HCT116 (cell line): ENCODE data around the gene GRK2. TPM values are rescaled to one million over a fixed set of nuclear protein-coding genes. Genes with fewer than 3 reads are reported as not detected.

Experiments used
- ATAC-seq: fragments of 200-7000 bp; cut with Tn5 transposase; 2 replicates; pipeline ENCODE4 v1.9.1; 2020; ENCODE audit warnings: mild to moderate bottlenecking, moderate library complexity
- BruUV-seq: library from RNA; stranded (reverse); fragments of 400-500 nt; replicated peaks from 2 replicates; lab custom pipeline; 2021; lab: Mats Ljungman, UMichigan
- CTCF ChIA-PET: fragments of 300-600 bp; sonication (Branson Sonifier 250); formaldehyde crosslinking; loops from one replicate; lab custom pipeline; 2021; ENCODE audit warnings: antibody characterized with exemption; lab: Charles Lee
- POLR2A ChIA-PET: fragments of 300-600, 350-600 bp; sonication (Branson Sonifier 250); formaldehyde crosslinking; loops from one replicate; lab custom pipeline; 2021; ENCODE audit warnings: antibody characterized with exemption; lab: Charles Lee
- RAD21 ChIA-PET, 2 experiments: fragments of 300-600 bp; sonication (Branson Sonifier 250); formaldehyde crosslinking; loops; one replicate each; lab custom pipeline; 2023; ENCODE audit warnings: low total read pairs in 2 of 2; ENCODE audit not compliant: uncharacterized antibody in 2 of 2, unreplicated experiment in 2 of 2, low non-redundant PET in 1 of 2; lab: Charles Lee
- DNase-seq: peaks from one replicate; pipeline ENCODE4 v3.0.0-alpha.2; 2010; ENCODE audit warnings: low read depth, low spot score
- H2AFZ ChIP-seq: fragments of 200-600 bp; shearing (Covaris generic), sonication (generic); 2 replicates; pipeline ENCODE4 v1.6.1; 2017; ENCODE audit warnings: low read depth, mixed run types, mixed read lengths, antibody characterized with exemption, low read length; ENCODE audit not compliant: poor library complexity, severe bottlenecking
- H3K27ac ChIP-seq: 2 replicates; pipeline ENCODE4 v1.5.1; 2012; ENCODE audit warnings: low read depth, low read length
- H3K27me3 ChIP-seq: fragments of 200-600 bp; sonication (generic); 2 replicates; pipeline ENCODE4 v1.6.1; 2016; ENCODE audit warnings: mixed run types, low read length, mixed read lengths; ENCODE audit not compliant: insufficient read depth
- H3K36me3 ChIP-seq, 2 experiments: fragments of 200-500 bp in 1 of 2; fragments of 200-600 bp in 1 of 2; sonication (Bioruptor generic) in 1 of 2; sonication (generic) in 1 of 2; 2 replicates each; pipeline versions ENCODE4 v1.5.1 to v1.6.1; 2014 to 2016; ENCODE audit warnings: low read length in 2 of 2, inconsistent platforms in 1 of 2, mixed read lengths in 1 of 2, mixed run types in 1 of 2; ENCODE audit not compliant: insufficient read depth in 2 of 2, control insufficient read depth in 1 of 2
- H3K4me1 ChIP-seq, 2 experiments: fragments of 200-600 bp in 1 of 2; sonication (generic) in 1 of 2; 2 replicates each; pipeline versions ENCODE4 v1.5.1 to v1.6.1; 2012 to 2017; ENCODE audit warnings: low read length in 2 of 2, inconsistent platforms in 1 of 2, mild to moderate bottlenecking in 1 of 2, mixed read lengths in 1 of 2, mixed run types in 1 of 2, moderate library complexity in 1 of 2; ENCODE audit not compliant: insufficient read depth in 2 of 2, control insufficient read depth in 1 of 2
- H3K4me2 ChIP-seq: fragments of 200-600 bp; sonication (generic); 2 replicates; pipeline ENCODE4 v1.6.1; 2017; ENCODE audit warnings: mixed run types, low read length, mixed read lengths
- H3K4me3 ChIP-seq, 2 experiments: fragments of 200-600 bp in 1 of 2; sonication (generic) in 1 of 2; replicated peaks in 1 of 2; 2 replicates each; pipeline ENCODE4 v1.5.1; 2011 to 2016; ENCODE audit warnings: low read length in 2 of 2, control low read depth in 1 of 2, low read depth in 1 of 2, mild to moderate bottlenecking in 1 of 2, mixed read lengths in 1 of 2, mixed run types in 1 of 2
- H3K79me2 ChIP-seq: fragments of 200-600 bp; sonication (generic); 2 replicates; pipeline ENCODE4 v1.6.1; 2017; ENCODE audit warnings: mild to moderate bottlenecking, mixed run types, low read length, moderate library complexity, mixed read lengths; ENCODE audit not compliant: insufficient read depth
- H3K9ac ChIP-seq: fragments of 200-600 bp; sonication (generic); 2 replicates; pipeline ENCODE4 v1.6.1; 2016; ENCODE audit warnings: low read length, mixed read lengths
- H3K9me2 ChIP-seq: fragments of 200-600 bp; sonication (generic), shearing (Covaris generic); 2 replicates; pipeline ENCODE4 v1.6.1; 2017; ENCODE audit warnings: mixed run types, mild to moderate bottlenecking, moderate library complexity; ENCODE audit not compliant: insufficient read depth
- H3K9me3 ChIP-seq, 2 experiments: fragments of 200-500 bp in 1 of 2; fragments of 200-600 bp in 1 of 2; sonication (Bioruptor generic) in 1 of 2; sonication (generic) in 1 of 2; 2 replicates each; pipeline ENCODE4 v1.6.1; 2014 to 2017; ENCODE audit warnings: low read length in 2 of 2, mixed read lengths in 2 of 2, inconsistent platforms in 1 of 2, low read depth in 1 of 2, mild to moderate bottlenecking in 1 of 2, mixed run types in 1 of 2, moderate library complexity in 1 of 2; ENCODE audit not compliant: control insufficient read depth in 1 of 2, insufficient read depth in 1 of 2
- H4K20me1 ChIP-seq: fragments of 200-600 bp; sonication (generic), shearing (Covaris generic); 2 replicates; pipeline ENCODE4 v1.6.1; 2017; ENCODE audit warnings: mixed run types, mild to moderate bottlenecking, moderate library complexity; ENCODE audit not compliant: insufficient read depth
- CBX3 ChIP-seq: IDR thresholded peaks from 2 replicates; pipeline ENCODE4 v1.6.1; 2012; ENCODE audit warnings: low read depth
- EGR1 ChIP-seq: IDR thresholded peaks from 2 replicates; pipeline ENCODE4 v1.6.1; 2012; ENCODE audit warnings: low read depth
- EZH2 ChIP-seq: fragments of 200-600 bp; sonication (generic); IDR thresholded peaks from 2 replicates; pipeline ENCODE4 v1.6.1; 2017; ENCODE audit warnings: antibody characterized with exemption, mixed run types
- EZH2phosphoT487 ChIP-seq: fragments of 200-600 bp; IDR thresholded peaks from 2 replicates; pipeline ENCODE4 v1.6.1; 2018; ENCODE audit warnings: antibody characterized with exemption, borderline replicate concordance
- JUND ChIP-seq: IDR thresholded peaks from 2 replicates; pipeline ENCODE4 v1.6.1; 2012
- POLR2A ChIP-seq: IDR thresholded peaks from 2 replicates; pipeline ENCODE4 v1.7.0; 2011; ENCODE audit warnings: borderline replicate concordance; ENCODE audit not compliant: insufficient read depth, insufficient read length; ENCODE audit errors: extremely low read depth
- SIN3A ChIP-seq: IDR thresholded peaks from 2 replicates; pipeline ENCODE4 v1.6.1; 2012; ENCODE audit warnings: low read depth
- SP1 ChIP-seq: IDR thresholded peaks from 2 replicates; pipeline ENCODE4 v1.6.1; 2012; ENCODE audit warnings: low read depth
- YY1 ChIP-seq: IDR thresholded peaks from 2 replicates; pipeline ENCODE4 v1.6.1; 2011; ENCODE audit warnings: low read length, low read depth, moderate library complexity, mild to moderate bottlenecking; ENCODE audit not compliant: insufficient replicate concordance; ENCODE audit errors: extremely low read depth
- ZFX ChIP-seq: fragments of 450-650 bp; IDR thresholded peaks from 2 replicates; pipeline ENCODE4 v1.6.1; 2017
- intact Hi-C: fragments of 100-400 bp; cut with micrococcal nuclease; formaldehyde crosslinking; loops from 2 replicates; pipeline ENCODE4 v1.10.0; 2022
- total RNA-seq: library from RNA; stranded (reverse); gene quantifications from one replicate; pipeline ENCODE4 v1.2.1, GENCODE V29; 2021; ENCODE audit not compliant: unreplicated experiment
- TF ChIP-seq, protein P1 (sequence below): IDR thresholded peaks from 2 replicates; pipeline ENCODE4 v1.6.1; 2011; ENCODE audit warnings: mild to moderate bottlenecking, low read length, moderate library complexity; ENCODE audit not compliant: insufficient replicate concordance; ENCODE audit errors: extremely low read depth
- TF ChIP-seq, protein P2 (sequence below): IDR thresholded peaks from 2 replicates; pipeline ENCODE4 v1.6.1; 2012

GRK2 gene
- total RNA-seq, 1 experiment from 2014 or later: 83.0 TPM

DNA sequence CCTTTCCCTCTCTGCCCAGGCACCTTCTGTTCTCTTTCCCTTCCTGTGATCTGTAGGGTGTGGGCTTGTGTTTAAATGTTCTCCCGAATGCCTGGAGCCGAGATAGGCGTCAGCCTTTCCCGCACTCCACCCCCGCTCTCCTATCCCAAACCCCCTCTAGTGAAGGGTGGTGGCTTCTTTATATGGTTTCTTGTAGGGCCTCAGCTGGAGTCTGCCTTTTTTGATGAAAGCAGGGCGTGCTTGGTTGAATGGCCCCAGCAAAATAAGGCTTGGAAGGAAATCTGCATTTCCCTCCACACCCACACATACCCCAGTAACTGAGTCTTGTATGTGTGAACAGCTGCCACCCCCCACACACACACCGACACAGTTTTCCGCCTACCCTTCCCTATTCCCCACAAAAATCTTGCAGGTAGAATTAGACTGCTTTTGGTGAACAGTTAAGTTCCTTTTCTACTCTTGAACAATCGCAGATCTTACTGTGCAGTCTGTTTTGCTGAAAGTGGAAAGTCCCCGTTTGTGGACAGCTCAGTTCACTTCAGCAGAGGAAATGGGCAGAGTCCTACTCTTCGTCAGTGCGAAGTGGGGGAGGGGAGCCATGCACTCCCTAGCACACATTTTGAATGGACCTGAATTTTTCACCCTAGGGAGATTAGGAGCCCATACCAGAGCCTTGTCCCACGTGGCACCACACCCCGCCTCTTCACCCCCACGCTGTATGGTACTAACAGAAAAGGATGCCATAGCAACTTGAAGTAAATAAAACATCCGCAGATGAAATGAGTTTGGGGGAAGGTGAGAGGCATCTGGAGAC is 25.5 kb upstream of the GRK2 start (continued):
- TF ChIP-seq EZH2phosphoT487: no peak
- TF ChIP-seq JUND: no peak
- TF ChIP-seq SIN3A: no peak

DNA sequence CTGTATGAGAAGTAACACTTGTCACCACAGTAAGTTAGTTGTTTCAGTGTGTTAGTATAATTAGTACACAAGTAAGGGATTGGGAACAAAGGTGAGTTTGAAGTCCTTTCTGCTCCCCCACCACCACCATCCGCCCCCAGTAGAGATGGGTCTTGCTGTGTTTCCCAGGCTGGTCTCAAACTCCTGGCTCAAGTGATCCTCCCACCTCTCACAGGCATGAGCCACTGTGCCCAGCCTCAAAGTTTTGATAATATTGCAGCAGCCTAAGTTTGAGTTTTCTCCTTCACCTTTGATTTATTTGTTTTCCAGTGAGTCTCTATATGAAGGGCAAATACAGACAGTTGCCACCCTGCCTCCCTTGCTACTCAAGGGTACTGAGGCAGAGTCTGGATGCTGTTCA is 23.7 kb upstream of the GRK2 start:
- no peaks in the 10 kb centered on the region for H3K9me3 ChIP-seq

More for the DNA sequence above, 23.7 kb upstream of the GRK2 start:
- Histone ChIP-seq H3K36me3 (peaks cover 30 to 45% of the 10 kb centered on the region in 2 experiments), H3K27ac (no peak overlapping the region), H3K9me2 (no peaks in the 10 kb centered on the region), H3K9ac (no peak overlapping the region), H3K4me3 (no peak overlapping the region), H3K79me2 (peaks cover 72% of the 10 kb centered on the region), H3K27me3 (no peaks in the 10 kb centered on the region), H2AFZ (no peak overlapping the region), H4K20me1 (0 out of 2 replicates have a peak, but pooled peaks cover 5% of the 10 kb centered on the region), H3K4me2 (no peak overlapping the region), H3K4me1 (peaks cover 21 to 40% of the 10 kb centered on the region in 2 experiments)
- ATAC-seq: no peak
- ChIA-PET POLR2A (no interaction called here), CTCF (no interaction called here), RAD21 (no interaction called here)
- DNase-seq: no peak
- intact Hi-C loops: loop anchor here (10.0 kb wide), 1 partner anchor 188 kb away; the partner anchor contains the start of gene RHOD
- TF ChIP-seq SIN3A: no peak
- TF ChIP-seq, protein P1, sequence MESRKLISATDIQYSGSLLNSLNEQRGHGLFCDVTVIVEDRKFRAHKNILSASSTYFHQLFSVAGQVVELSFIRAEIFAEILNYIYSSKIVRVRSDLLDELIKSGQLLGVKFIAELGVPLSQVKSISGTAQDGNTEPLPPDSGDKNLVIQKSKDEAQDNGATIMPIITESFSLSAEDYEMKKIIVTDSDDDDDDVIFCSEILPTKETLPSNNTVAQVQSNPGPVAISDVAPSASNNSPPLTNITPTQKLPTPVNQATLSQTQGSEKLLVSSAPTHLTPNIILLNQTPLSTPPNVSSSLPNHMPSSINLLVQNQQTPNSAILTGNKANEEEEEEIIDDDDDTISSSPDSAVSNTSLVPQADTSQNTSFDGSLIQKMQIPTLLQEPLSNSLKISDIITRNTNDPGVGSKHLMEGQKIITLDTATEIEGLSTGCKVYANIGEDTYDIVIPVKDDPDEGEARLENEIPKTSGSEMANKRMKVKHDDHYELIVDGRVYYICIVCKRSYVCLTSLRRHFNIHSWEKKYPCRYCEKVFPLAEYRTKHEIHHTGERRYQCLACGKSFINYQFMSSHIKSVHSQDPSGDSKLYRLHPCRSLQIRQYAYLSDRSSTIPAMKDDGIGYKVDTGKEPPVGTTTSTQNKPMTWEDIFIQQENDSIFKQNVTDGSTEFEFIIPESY: no peak
- no peak for TF ChIP-seq SP1
- no peak for TF ChIP-seq POLR2A
- TF ChIP-seq, protein P2, sequence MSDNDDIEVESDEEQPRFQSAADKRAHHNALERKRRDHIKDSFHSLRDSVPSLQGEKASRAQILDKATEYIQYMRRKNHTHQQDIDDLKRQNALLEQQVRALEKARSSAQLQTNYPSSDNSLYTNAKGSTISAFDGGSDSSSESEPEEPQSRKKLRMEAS: no peak
- no peak for TF ChIP-seq EZH2
- TF ChIP-seq EGR1: no peak
- no peak for TF ChIP-seq ZFX
- no peak for TF ChIP-seq CBX3
- TF ChIP-seq YY1: no peak
- BruUV-seq: no TSS peak
